ENCODE measurements around the gene LRRC10B. TPM values are rescaled to one million over a fixed set of nuclear protein-coding genes. Genes with fewer than 3 reads are reported as not detected.

LRRC10B gene
- total RNA-seq, 1 experiment from 2014 or later = 0.39 TPM

DNA sequence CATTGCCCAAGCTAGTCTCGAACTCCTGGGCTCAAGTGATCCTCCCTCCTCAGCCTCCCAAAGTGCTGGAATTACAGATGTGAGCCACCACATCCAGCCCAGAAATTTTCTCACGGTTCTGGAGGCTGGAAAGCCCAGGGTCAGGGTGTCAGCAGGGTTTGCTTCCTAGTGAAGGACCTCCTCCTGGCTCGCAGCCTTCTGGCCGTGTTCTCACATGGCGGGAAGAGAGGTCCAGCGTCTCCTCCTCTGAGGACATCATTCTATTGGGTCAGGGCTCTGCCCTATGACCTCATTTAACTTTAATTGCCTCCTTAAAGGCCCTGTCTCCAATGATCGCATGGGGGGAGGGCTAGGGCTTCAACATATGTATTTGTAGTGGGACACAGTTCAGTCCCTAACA lies 40.5 kb upstream of the LRRC10B start:
- no peak overlapping the region for H4K8ac ChIP-seq (replicated peaks; ENCODE audit: insufficient read length, low read depth, low read length)
- no peaks in the 10 kb centered on the region for H3K23me2 ChIP-seq (ENCODE audit: insufficient read length, low read depth, low read length, poor library complexity, severe bottlenecking)
- H3K18ac ChIP-seq (ENCODE audit: insufficient read length, low read depth, low read length) = no peak overlapping the region
- no peak overlapping the region for H3K9ac ChIP-seq (ENCODE audit: extremely low read depth, insufficient read length, low read length)
- Mint-ChIP-seq H3K36me3 (ENCODE audit: insufficient read depth in 1 of 3, low read depth in 3 of 3) (peaks cover 1 to 9% (median 9%) of the 10 kb centered on the region in 3 experiments; a peak in 3 of 7 replicates), H3K4me3 (no peak overlapping the region), H3K4me1 (peaks cover 4 to 5% of the 10 kb centered on the region in 2 experiments; a peak in 2 of 4 replicates), H3K27ac (peak overlapping the region in 1 of 3 experiments; percentile 31; a peak in 1 of 7 replicates), H3K9me3 (no peaks in the 10 kb centered on the region), H3K27me3 (ENCODE audit: low read depth) (no peaks in the 10 kb centered on the region)
- no peak overlapping the region for H3K27ac ChIP-seq (ENCODE audit: insufficient read length, low read depth, low read length)
- no peak overlapping the region for H3K4me2 ChIP-seq (ENCODE audit: insufficient read depth, insufficient read length, low read length)
- no peak overlapping the region for H4K5ac ChIP-seq (ENCODE audit: insufficient read length, low read depth, low read length)
- no peak overlapping the region for H4K91ac ChIP-seq (ENCODE audit: insufficient read length, low read depth, low read length)
- H2BK20ac ChIP-seq (ENCODE audit: low read depth, low read length, poor library complexity, severe bottlenecking) = no peak overlapping the region
- no peak overlapping the region for H2AFZ ChIP-seq (ENCODE audit: low read length)
- H2BK120ac ChIP-seq (ENCODE audit: low read depth, low read length, poor library complexity, severe bottlenecking) = no peak overlapping the region
- no peak overlapping the region for H2BK5ac ChIP-seq (ENCODE audit: insufficient read length, low read length)
- no peak overlapping the region for H3K14ac ChIP-seq (ENCODE audit: insufficient read depth, low read length)
- H3K79me1 ChIP-seq (ENCODE audit: insufficient read depth, low read depth, low read length, poor library complexity, severe bottlenecking) = no peaks in the 10 kb centered on the region
- no peaks in the 10 kb centered on the region for H3K79me2 ChIP-seq (ENCODE audit: insufficient read depth, low read length)
- H3K23ac ChIP-seq (ENCODE audit: insufficient read length, low read depth, low read length) = no peak overlapping the region
- WGBS (ENCODE audit: extremely low coverage, insufficient read length, low lambda C conversion rate) = no CpG with 5 or more reads among the region's 7 CpGs
- H2AK5ac ChIP-seq (ENCODE audit: insufficient read length, low read length) = no peak overlapping the region
- no peak overlapping the region for H3K4ac ChIP-seq (ENCODE audit: low read depth, low read length)
- H3K4me1 ChIP-seq (ENCODE audit: insufficient read depth, low read length) = no peaks in the 10 kb centered on the region
- H2BK15ac ChIP-seq (ENCODE audit: low read depth, low read length) = no peak overlapping the region
- no peak overlapping the region for H2BK12ac ChIP-seq (ENCODE audit: insufficient read length, low read depth, low read length)
- no peak for DNase-seq
- H3T11ph ChIP-seq (ENCODE audit: low read length) = no peak overlapping the region
- H3K27me3 ChIP-seq (ENCODE audit: insufficient read depth, low read length) = no peaks in the 10 kb centered on the region
- no peak overlapping the region for H3K56ac ChIP-seq (ENCODE audit: insufficient read length, low read depth, low read length)
- no peaks in the 10 kb centered on the region for H4K20me1 ChIP-seq (ENCODE audit: control insufficient read depth, insufficient read depth, insufficient read length)
- TF ChIP-seq, protein P1, sequence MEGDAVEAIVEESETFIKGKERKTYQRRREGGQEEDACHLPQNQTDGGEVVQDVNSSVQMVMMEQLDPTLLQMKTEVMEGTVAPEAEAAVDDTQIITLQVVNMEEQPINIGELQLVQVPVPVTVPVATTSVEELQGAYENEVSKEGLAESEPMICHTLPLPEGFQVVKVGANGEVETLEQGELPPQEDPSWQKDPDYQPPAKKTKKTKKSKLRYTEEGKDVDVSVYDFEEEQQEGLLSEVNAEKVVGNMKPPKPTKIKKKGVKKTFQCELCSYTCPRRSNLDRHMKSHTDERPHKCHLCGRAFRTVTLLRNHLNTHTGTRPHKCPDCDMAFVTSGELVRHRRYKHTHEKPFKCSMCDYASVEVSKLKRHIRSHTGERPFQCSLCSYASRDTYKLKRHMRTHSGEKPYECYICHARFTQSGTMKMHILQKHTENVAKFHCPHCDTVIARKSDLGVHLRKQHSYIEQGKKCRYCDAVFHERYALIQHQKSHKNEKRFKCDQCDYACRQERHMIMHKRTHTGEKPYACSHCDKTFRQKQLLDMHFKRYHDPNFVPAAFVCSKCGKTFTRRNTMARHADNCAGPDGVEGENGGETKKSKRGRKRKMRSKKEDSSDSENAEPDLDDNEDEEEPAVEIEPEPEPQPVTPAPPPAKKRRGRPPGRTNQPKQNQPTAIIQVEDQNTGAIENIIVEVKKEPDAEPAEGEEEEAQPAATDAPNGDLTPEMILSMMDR (conservative IDR thresholded peaks at IDR 0.05) = no peak
- no peaks in the 10 kb centered on the region for H3K9me3 ChIP-seq (ENCODE audit: control insufficient read depth, low read depth, low read length)
